ENCODE data around the gene PTPN12.

DNA sequence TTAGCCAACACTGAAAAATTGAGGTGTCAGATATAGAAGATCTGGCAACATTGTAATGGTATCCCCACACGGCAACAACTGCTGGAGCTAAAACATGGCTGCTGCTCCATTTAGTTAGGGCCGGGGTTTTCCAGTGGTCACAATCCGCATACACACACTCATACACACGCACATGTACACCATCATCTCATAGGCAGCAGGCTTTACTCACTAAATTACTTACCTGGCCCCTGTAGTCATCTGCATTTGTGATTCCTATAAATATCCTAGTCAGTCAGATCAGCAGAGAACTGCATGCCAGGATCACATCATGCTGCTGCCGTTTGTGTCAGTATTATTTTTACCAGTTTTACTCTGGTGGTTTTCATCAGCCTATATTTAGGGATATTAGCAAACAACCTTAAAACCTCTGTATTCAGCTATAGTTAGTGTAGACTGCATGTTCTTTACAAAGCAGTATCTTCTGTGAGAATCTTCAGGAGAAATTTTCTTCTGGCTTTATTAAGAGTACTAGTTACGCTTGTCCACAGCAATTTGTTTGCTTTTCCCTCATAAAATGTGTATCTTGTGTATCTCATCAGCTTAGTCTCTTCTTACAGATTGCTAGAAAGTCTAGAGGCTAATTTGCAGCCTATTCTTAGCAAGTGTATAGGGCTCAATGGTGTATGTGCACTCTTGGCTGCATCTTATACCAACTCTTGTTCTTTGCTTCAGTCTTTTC, 38.3 kb upstream of the PTPN12 start:
- TF ChIP-seq CHD1 (IDR thresholded peaks at IDR 0.05; ENCODE audit: low read depth, low read length) (no peak), RFX5 (IDR thresholded peaks at IDR 0.05; ENCODE audit: low read depth, low read length) (no peak), ELK1 (IDR thresholded peaks at IDR 0.05; ENCODE audit: borderline replicate concordance, low read depth, low read length) (no peak)
- TF ChIP-seq, protein P1, sequence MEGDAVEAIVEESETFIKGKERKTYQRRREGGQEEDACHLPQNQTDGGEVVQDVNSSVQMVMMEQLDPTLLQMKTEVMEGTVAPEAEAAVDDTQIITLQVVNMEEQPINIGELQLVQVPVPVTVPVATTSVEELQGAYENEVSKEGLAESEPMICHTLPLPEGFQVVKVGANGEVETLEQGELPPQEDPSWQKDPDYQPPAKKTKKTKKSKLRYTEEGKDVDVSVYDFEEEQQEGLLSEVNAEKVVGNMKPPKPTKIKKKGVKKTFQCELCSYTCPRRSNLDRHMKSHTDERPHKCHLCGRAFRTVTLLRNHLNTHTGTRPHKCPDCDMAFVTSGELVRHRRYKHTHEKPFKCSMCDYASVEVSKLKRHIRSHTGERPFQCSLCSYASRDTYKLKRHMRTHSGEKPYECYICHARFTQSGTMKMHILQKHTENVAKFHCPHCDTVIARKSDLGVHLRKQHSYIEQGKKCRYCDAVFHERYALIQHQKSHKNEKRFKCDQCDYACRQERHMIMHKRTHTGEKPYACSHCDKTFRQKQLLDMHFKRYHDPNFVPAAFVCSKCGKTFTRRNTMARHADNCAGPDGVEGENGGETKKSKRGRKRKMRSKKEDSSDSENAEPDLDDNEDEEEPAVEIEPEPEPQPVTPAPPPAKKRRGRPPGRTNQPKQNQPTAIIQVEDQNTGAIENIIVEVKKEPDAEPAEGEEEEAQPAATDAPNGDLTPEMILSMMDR (conservative IDR thresholded peaks at IDR 0.05; ENCODE audit: low read depth, low read length), result no peak

Data from IMR-90 (cell line).